Neural progenitor cell (in vitro differentiated cells): ENCODE data around the gene PCNX2. TPM values are rescaled to one million over a fixed set of nuclear protein-coding genes. Genes with fewer than 3 reads are reported as not detected.

Experiments
- DNase-seq: peaks from one replicate; pipeline ENCODE4 v3.0.0-alpha.2; 2016; ENCODE audit warnings: low spot score
- H2AFZ ChIP-seq: fragments of 200-600 bp; sonication (generic); replicated peaks from 2 replicates; pipeline ENCODE4 v1.6.1; 2016; ENCODE audit warnings: antibody characterized with exemption
- H3F3A ChIP-seq: fragments of 200-600 bp; sonication (generic); 2 replicates; pipeline ENCODE4 v1.6.1; 2016; ENCODE audit warnings: antibody characterized with exemption, low read depth
- H3K27ac ChIP-seq: fragments of 200-600 bp; sonication (generic); 2 replicates; pipeline ENCODE4 v1.5.1; 2016; ENCODE audit warnings: mild to moderate bottlenecking
- H3K27me3 ChIP-seq: fragments of 200-600 bp; sonication (generic); 2 replicates; pipeline ENCODE4 v1.6.1; 2016; ENCODE audit warnings: mild to moderate bottlenecking, moderate library complexity
- H3K36me3 ChIP-seq: fragments of 200-600 bp; sonication (generic); 2 replicates; pipeline ENCODE4 v1.5.1; 2016
- H3K4me1 ChIP-seq: fragments of 200-600 bp; sonication (generic); 2 replicates; pipeline ENCODE4 v1.6.1; 2016; ENCODE audit warnings: mixed run types
- H3K4me2 ChIP-seq: fragments of 200-600 bp; sonication (generic); 2 replicates; pipeline ENCODE4 v1.6.1; 2016
- H3K4me3 ChIP-seq: fragments of 200-600 bp; sonication (generic); 2 replicates; pipeline ENCODE4 v1.5.1; 2016
- H3K79me2 ChIP-seq: fragments of 200-600 bp; sonication (generic); 2 replicates; pipeline ENCODE4 v1.6.1; 2016; ENCODE audit warnings: low read depth
- H3K9ac ChIP-seq: fragments of 200-600 bp; sonication (generic); 2 replicates; pipeline ENCODE4 v1.6.1; 2016
- H3K9me3 ChIP-seq: fragments of 200-600 bp; sonication (generic); 2 replicates; pipeline ENCODE4 v1.5.1; 2016; ENCODE audit warnings: low read depth
- H4K20me1 ChIP-seq: fragments of 200-600 bp; sonication (generic); 2 replicates; pipeline ENCODE4 v1.6.1; 2016; ENCODE audit warnings: low read depth
- H3K27ac Mint-ChIP-seq: 3 replicates; pipeline ENCODE4 v1.8.0; 2021; ENCODE audit warnings: mixed read lengths
- H3K27me3 Mint-ChIP-seq: 2 replicates; pipeline ENCODE4 v1.8.0; 2022; ENCODE audit warnings: low read depth, mild to moderate bottlenecking, inconsistent platforms, moderate library complexity, mixed read lengths; ENCODE audit not compliant: insufficient read depth
- H3K36me3 Mint-ChIP-seq: 3 replicates; pipeline ENCODE4 v1.8.0; 2021; ENCODE audit warnings: mixed read lengths
- H3K4me1 Mint-ChIP-seq: 3 replicates; pipeline ENCODE4 v1.8.0; 2021; ENCODE audit warnings: mixed read lengths
- H3K4me3 Mint-ChIP-seq: 3 replicates; pipeline ENCODE4 v1.8.0; 2021; ENCODE audit warnings: mild to moderate bottlenecking, moderate library complexity, mixed read lengths
- H3K9me3 Mint-ChIP-seq: 3 replicates; pipeline ENCODE4 v1.8.0; 2020; ENCODE audit warnings: mixed read lengths
- EZH2 ChIP-seq: fragments of 200-600 bp; sonication (generic); IDR thresholded peaks from 2 replicates; pipeline ENCODE4 v1.6.1; 2017; ENCODE audit warnings: antibody characterized with exemption, mild to moderate bottlenecking, moderate library complexity
- EZH2phosphoT487 ChIP-seq: fragments of 200-600 bp; sonication (generic); IDR thresholded peaks from 2 replicates; pipeline ENCODE4 v1.6.1; 2017; ENCODE audit warnings: antibody characterized with exemption
- total RNA-seq: library from RNA; depleted of rRNA; stranded (reverse); fragments of >200 nt; gene quantifications from 2 replicates; pipeline ENCODE4 v1.2.3, GENCODE V29; 2015; ENCODE audit warnings: low replicate concordance
- TF ChIP-seq, protein P1 (sequence below): fragments of 200-600 bp; sonication (generic); IDR thresholded peaks from 2 replicates; pipeline ENCODE4 v1.5.1; 2017; ENCODE audit warnings: antibody characterized with exemption, mild to moderate bottlenecking

Gene PCNX2
- total RNA-seq, 1 donor from 2014 or later = 30.8 TPM

DNA sequence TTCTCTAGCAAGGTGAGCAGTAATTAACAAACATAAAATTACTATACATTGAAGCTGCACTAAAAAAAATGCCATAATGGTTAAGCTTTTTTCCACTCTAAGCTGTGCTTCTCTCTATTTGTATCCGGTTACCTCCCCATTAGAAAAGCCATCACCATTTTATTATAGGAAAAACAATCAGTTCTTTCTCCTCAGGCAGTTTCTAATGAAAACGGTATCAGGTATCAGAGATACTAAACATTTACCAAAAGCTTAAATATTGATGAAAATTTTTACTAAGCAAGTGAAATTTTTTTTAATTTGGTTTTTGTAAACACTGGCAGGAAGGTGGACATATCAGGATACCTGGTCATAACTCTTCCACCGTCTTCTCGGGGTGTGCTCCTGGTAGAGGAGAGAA, 330.9 kb downstream of the PCNX2 start:
- no peak overlapping the region for H3K4me3 ChIP-seq
- no peak overlapping the region for H3K27ac Mint-ChIP-seq
- peaks cover 24% of the 10 kb centered on the region for H3K36me3 Mint-ChIP-seq
- no peak overlapping the region for H3K27ac ChIP-seq
- H3K9me3 ChIP-seq = no peaks in the 10 kb centered on the region
- no peak for DNase-seq
- H3K4me1 Mint-ChIP-seq = peaks cover 29% of the 10 kb centered on the region
- no peaks in the 10 kb centered on the region for H3K4me1 ChIP-seq
- no peak overlapping the region for H3K9ac ChIP-seq
- H3K4me3 Mint-ChIP-seq = no peak overlapping the region
- H4K20me1 ChIP-seq = no peaks in the 10 kb centered on the region
- peaks cover 23% of the 10 kb centered on the region for H3K79me2 ChIP-seq
- no peaks in the 10 kb centered on the region for H3F3A ChIP-seq
- H3K36me3 ChIP-seq = no peaks in the 10 kb centered on the region
- H3K9me3 Mint-ChIP-seq = no peaks in the 10 kb centered on the region
- no peaks in the 10 kb centered on the region for H3K27me3 ChIP-seq
- no peak overlapping the region for H2AFZ ChIP-seq
- no peaks in the 10 kb centered on the region for H3K27me3 Mint-ChIP-seq
- TF ChIP-seq, protein P1, sequence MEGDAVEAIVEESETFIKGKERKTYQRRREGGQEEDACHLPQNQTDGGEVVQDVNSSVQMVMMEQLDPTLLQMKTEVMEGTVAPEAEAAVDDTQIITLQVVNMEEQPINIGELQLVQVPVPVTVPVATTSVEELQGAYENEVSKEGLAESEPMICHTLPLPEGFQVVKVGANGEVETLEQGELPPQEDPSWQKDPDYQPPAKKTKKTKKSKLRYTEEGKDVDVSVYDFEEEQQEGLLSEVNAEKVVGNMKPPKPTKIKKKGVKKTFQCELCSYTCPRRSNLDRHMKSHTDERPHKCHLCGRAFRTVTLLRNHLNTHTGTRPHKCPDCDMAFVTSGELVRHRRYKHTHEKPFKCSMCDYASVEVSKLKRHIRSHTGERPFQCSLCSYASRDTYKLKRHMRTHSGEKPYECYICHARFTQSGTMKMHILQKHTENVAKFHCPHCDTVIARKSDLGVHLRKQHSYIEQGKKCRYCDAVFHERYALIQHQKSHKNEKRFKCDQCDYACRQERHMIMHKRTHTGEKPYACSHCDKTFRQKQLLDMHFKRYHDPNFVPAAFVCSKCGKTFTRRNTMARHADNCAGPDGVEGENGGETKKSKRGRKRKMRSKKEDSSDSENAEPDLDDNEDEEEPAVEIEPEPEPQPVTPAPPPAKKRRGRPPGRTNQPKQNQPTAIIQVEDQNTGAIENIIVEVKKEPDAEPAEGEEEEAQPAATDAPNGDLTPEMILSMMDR = no peak
- TF ChIP-seq EZH2phosphoT487 = no peak
- no peak for TF ChIP-seq EZH2
- H3K4me2 ChIP-seq = no peak overlapping the region

DNA sequence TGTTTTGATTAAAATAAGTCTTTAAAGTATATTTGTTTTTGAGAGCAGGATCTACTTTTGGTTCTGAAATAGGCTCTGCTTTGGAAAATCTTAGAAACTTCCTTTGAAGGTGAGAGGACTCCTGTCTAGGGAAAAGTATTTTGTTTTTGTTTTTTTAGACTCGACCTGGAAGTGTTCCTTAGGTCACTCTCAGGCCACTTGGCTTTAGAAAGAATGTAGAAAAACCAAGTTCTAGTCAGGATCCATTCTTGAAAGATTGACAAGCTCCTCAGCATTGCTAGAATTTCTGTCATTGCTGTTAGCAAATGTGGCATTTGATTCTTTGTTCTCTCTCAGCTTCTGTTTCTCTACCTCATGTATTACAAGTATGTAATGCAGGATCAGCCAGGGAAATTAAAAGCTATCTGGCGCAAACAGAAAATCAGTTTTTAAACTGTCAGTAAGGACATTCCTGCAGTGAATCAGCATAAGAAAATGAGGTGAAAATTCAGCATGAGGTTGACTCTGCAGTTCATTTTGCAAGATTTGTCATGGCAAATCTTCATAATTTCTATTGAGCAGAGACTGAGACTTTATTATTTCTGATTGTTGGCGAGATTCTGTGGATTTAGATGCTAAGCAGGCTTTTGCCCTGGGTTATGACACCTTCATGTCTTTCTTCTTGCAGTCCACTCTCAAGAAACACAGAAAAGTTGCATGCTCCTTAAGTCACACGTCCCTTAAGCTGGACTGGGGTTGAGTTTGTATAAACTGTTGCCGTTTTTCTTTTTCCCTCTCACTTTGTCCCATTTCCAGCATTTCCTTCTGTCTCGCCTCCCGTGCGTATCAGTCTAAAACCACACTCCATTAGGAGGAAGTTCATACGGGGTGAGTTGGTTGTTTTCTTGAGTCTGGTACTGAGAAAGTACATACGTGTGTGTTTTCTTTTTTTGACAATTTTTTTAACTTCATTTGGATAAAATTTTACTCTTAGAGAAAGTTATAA, 332.5 kb downstream of the PCNX2 start:
- no peak overlapping the region for H3K9ac ChIP-seq
- no peak overlapping the region for H3K4me2 ChIP-seq

DNA sequence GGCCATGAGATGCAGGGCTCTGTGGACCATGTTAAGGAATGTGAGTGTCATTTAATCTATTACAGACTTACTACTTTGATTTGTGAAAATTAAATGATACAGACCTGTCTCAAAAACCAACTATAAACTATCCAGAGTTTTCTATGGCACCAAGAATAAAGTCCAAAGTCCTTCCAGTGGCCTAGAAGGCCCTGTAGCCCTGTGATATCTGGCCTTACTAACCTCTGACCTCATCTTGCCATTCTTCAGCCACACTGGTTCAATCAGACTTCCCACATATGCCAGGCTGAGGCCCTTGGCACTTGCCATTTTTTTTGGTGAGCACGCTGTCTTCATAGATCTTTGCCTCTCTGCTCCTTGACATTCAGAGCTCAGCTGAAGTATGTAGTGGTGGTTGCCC, 337.5 kb downstream of the PCNX2 start:
- H3K36me3 ChIP-seq = peaks cover 16% of the 10 kb centered on the region
- peaks cover 51% of the 10 kb centered on the region for H3K79me2 ChIP-seq
- H3K4me3 ChIP-seq = no peak overlapping the region
- Mint-ChIP-seq H3K27me3 (no peaks in the 10 kb centered on the region), H3K36me3 (peaks cover 43% of the 10 kb centered on the region), H3K27ac (no peak overlapping the region), H3K4me3 (no peak overlapping the region), H3K9me3 (peaks cover 10% of the 10 kb centered on the region), H3K4me1 (peaks cover 16% of the 10 kb centered on the region)
- H3K27me3 ChIP-seq = no peaks in the 10 kb centered on the region
- peaks cover 3% of the 10 kb centered on the region for H3K4me1 ChIP-seq
- H3F3A ChIP-seq = no peaks in the 10 kb centered on the region
- H3K4me2 ChIP-seq = no peak overlapping the region
- no peak for DNase-seq
- H3K9ac ChIP-seq = no peak overlapping the region
- TF ChIP-seq, protein P1 = no peak
- TF ChIP-seq EZH2 = no peak
- TF ChIP-seq EZH2phosphoT487 = no peak
- H3K27ac ChIP-seq = no peak overlapping the region
- no peaks in the 10 kb centered on the region for H3K9me3 ChIP-seq
- H4K20me1 ChIP-seq = peaks cover 2% of the 10 kb centered on the region
- H2AFZ ChIP-seq = no peak overlapping the region

More for the DNA sequence above, 332.5 kb downstream of the PCNX2 start:
- H3K9me3 Mint-ChIP-seq = peaks cover 5% of the 10 kb centered on the region
- peaks cover 30% of the 10 kb centered on the region for H3K36me3 Mint-ChIP-seq
- no peak for DNase-seq
- Histone ChIP-seq H3K27ac (no peak overlapping the region), H3K36me3 (peaks cover 2% of the 10 kb centered on the region), H2AFZ (no peak overlapping the region), H3K27me3 (no peaks in the 10 kb centered on the region), H3K79me2 (peaks cover 23% of the 10 kb centered on the region), H3K4me3 (no peak overlapping the region), H3F3A (no peaks in the 10 kb centered on the region), H3K4me1 (no peaks in the 10 kb centered on the region), H3K9me3 (no peaks in the 10 kb centered on the region), H4K20me1 (no peaks in the 10 kb centered on the region)
- no peaks in the 10 kb centered on the region for H3K27me3 Mint-ChIP-seq
- TF ChIP-seq EZH2 (no peak), EZH2phosphoT487 (no peak)
- TF ChIP-seq, protein P1 = no peak
- H3K4me1 Mint-ChIP-seq = peaks cover 29% of the 10 kb centered on the region
- H3K27ac Mint-ChIP-seq = no peak overlapping the region
- H3K4me3 Mint-ChIP-seq = no peak overlapping the region
